ENCODE data around the gene DUSP15.
"Not testable (repeated sequence)": the region's sequence is repeated elsewhere in the genome, so short reads cannot be mapped to it uniquely, and the experiment has no call there.

Gene DUSP15

DNA sequence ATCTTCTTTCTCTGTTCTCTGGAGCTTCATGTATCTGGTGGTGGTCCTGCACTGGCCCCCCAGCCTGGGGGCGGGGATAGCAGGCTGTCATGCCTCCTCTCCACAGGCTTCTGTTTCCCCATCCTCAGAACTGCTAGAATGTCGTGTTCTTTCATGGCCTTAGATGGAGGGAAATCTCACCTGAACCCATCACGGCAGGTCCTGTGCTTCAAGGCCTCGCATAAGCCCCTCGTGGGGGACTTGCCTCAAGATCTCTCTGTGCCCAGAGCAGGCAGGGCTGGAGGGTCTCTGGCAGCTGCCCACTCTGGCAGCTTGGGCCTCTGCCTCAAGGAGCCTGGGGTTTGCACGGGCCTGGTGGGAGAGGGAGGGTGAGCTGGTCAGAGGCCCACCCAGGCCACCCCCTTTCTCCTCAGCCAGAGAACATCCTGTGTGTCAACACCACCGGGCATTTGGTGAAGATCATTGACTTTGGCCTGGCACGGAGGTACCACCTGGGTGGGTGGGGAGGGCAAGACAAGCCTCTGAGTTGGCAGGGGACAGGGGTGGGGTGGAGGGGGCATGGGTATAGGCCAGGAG, 39.8 kb downstream of the DUSP15 start:
- no peak overlapping the region for H3K4me3 ChIP-seq (ENCODE audit: low read depth, low read length)
- DNase-seq (ENCODE audit: low read depth): no peak
- TF ChIP-seq, protein P1, sequence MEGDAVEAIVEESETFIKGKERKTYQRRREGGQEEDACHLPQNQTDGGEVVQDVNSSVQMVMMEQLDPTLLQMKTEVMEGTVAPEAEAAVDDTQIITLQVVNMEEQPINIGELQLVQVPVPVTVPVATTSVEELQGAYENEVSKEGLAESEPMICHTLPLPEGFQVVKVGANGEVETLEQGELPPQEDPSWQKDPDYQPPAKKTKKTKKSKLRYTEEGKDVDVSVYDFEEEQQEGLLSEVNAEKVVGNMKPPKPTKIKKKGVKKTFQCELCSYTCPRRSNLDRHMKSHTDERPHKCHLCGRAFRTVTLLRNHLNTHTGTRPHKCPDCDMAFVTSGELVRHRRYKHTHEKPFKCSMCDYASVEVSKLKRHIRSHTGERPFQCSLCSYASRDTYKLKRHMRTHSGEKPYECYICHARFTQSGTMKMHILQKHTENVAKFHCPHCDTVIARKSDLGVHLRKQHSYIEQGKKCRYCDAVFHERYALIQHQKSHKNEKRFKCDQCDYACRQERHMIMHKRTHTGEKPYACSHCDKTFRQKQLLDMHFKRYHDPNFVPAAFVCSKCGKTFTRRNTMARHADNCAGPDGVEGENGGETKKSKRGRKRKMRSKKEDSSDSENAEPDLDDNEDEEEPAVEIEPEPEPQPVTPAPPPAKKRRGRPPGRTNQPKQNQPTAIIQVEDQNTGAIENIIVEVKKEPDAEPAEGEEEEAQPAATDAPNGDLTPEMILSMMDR (IDR thresholded peaks at IDR 0.05; ENCODE audit: low read depth, low read length, missing control alignments): no peak

GRCh38 chr20:31829731-31830130, 40.6 kb downstream of the DUSP15 start:
- H3K4me3 ChIP-seq (ENCODE audit: low read depth, low read length): no peak overlapping the region
- TF ChIP-seq, protein P1 (IDR thresholded peaks at IDR 0.05; ENCODE audit: low read depth, low read length, missing control alignments): no peak
- DNase-seq (ENCODE audit: low read depth): no peak

GRCh38 chr20:31828016-31828415, 42.3 kb downstream of the DUSP15 start:
- not testable (repeated sequence) for DNase-seq (ENCODE audit: low read depth)

GRCh38 chr20:31827059-31827458, 43.3 kb downstream of the DUSP15 start:
- DNase-seq (ENCODE audit: low read depth): no peak
- TF ChIP-seq, protein P1 (IDR thresholded peaks at IDR 0.05; ENCODE audit: low read depth, low read length, missing control alignments): no peak
- no peak overlapping the region for H3K4me3 ChIP-seq (ENCODE audit: low read depth, low read length)

More at GRCh38 chr20:31828016-31828415, 42.3 kb downstream of the DUSP15 start:
- not testable (repeated sequence) for H3K4me3 ChIP-seq (ENCODE audit: low read depth, low read length)

- no peak for DNase-seq (ENCODE audit: low read depth)
- TF ChIP-seq, protein P1 (IDR thresholded peaks at IDR 0.05; ENCODE audit: low read depth, low read length, missing control alignments): no peak
- H3K4me3 ChIP-seq (ENCODE audit: low read depth, low read length): no peak overlapping the region
Observed at GRCh38 chr20:31826074-31826473, 44.3 kb downstream of the DUSP15 start.

DNA sequence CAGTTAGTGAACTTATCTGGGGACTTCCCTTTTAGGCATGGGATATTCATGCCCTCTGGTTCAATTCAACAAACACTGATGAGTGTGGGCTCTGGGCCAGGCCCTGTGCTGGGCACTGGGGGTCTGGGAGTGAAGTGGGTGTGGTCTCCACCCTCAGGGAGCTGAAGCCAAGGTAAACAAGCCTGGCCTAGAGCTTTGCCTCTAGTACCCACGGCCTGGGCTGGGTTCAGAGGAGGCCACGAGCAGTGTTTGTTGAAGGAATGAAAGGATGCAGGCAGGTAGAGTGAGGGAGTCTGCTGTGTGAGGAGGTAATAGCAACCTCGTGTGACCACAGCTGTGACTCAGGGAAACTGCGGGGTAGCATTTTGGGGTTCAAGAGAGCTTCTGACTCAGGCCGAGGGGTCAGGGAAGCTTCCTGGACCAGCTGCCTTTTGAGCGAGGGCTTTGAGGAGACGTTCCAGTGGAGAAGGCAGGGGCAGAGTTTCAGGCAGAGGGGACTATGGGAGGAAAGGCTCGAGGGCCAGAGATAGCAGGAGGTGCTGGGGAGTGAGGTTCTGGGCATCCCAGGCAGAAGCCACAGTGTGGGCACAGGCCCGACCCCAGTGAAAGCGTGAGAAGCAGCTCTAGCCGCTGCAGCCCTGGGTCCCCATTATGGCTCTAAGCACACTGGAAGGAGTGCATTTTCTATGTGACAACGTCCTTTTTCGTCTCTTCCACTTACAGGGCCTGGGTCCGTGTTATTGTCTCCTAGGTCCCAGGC, 45.6 kb downstream of the DUSP15 start:
- H3K4me3 ChIP-seq (ENCODE audit: low read depth, low read length): no peak overlapping the region
- TF ChIP-seq, protein P1 (IDR thresholded peaks at IDR 0.05; ENCODE audit: low read depth, low read length, missing control alignments): no peak
- DNase-seq (ENCODE audit: low read depth): no peak

DNA sequence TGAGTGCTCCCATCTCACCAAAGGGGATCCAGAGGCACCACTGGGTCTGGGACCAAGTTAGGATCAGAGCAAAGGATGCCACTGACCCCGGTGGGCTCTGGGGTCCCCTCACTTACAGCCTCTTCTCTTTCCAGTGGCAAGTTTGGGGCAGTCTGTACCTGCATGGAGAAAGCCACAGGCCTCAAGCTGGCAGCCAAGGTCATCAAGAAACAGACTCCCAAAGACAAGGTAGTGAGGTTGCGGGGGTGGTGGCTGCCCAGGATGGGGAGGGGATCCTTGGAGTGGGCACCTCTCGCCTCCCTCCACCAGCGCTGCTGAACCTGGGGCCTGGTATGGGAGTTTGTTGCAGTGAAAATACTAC, 46.2 kb downstream of the DUSP15 start:
- TF ChIP-seq, protein P1 (IDR thresholded peaks at IDR 0.05; ENCODE audit: low read depth, low read length, missing control alignments): no peak
- no peak overlapping the region for H3K4me3 ChIP-seq (ENCODE audit: low read depth, low read length)
- DNase-seq (ENCODE audit: low read depth): no peak
